HG02763 (cell line): ENCODE measurements around the gene KCNH3.

Source experiments
- ATAC-seq: cut with Tn5 transposase; IDR thresholded peaks from one replicate; pipeline ENCODE4 v1.9.1; 2021; ENCODE audit warnings: mild to moderate bottlenecking, moderate library complexity; ENCODE audit not compliant: unreplicated experiment

The KCNH3 gene

GRCh38 chr12:49543221-49543913, 4.5 kb downstream of the KCNH3 start:
- no peak for ATAC-seq

GRCh38 chr12:49543914-49544815, 5.3 kb downstream of the KCNH3 start:
- no peak for ATAC-seq

GRCh38 chr12:49545815-49546214, 7.0 kb downstream of the KCNH3 start:
- ATAC-seq: no peak

- ATAC-seq: no peak
Measured at GRCh38 chr12:49546481-49546880, 7.7 kb downstream of the KCNH3 start.

DNA sequence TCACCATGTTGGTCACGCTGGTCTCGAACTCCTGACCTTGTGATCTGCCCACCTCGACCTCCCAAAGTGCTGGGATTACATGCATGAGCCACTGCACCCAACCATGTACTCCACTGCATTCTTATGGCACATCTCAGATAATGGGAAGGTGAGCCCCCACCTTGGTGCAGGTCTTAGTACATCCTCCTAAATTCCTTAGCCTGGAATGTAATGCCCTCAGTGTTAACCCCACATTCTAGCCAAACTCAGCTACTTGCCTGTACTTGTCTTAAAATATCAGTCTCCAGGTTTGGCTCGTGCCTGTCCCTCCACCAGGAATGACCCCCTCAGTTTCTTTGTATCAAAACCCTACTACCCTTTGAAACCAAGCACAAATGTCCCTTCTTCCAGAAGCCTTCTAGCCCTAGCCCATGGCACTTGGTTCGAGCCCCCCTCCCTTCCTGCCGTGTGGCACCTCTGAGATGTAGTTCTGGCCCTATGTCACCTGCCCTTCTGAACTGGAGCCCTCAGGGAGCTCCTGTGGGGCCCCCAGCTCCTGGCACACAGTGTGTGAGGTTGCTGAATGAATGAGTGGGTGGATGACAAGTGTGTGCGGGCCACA, 8.4 kb downstream of the KCNH3 start:
- ATAC-seq: no peak

GRCh38 chr12:49548481-49548821, 9.6 kb downstream of the KCNH3 start:
- no peak for ATAC-seq

GRCh38 chr12:49548822-49549648, 10.2 kb downstream of the KCNH3 start:
- no peak for ATAC-seq

DNA sequence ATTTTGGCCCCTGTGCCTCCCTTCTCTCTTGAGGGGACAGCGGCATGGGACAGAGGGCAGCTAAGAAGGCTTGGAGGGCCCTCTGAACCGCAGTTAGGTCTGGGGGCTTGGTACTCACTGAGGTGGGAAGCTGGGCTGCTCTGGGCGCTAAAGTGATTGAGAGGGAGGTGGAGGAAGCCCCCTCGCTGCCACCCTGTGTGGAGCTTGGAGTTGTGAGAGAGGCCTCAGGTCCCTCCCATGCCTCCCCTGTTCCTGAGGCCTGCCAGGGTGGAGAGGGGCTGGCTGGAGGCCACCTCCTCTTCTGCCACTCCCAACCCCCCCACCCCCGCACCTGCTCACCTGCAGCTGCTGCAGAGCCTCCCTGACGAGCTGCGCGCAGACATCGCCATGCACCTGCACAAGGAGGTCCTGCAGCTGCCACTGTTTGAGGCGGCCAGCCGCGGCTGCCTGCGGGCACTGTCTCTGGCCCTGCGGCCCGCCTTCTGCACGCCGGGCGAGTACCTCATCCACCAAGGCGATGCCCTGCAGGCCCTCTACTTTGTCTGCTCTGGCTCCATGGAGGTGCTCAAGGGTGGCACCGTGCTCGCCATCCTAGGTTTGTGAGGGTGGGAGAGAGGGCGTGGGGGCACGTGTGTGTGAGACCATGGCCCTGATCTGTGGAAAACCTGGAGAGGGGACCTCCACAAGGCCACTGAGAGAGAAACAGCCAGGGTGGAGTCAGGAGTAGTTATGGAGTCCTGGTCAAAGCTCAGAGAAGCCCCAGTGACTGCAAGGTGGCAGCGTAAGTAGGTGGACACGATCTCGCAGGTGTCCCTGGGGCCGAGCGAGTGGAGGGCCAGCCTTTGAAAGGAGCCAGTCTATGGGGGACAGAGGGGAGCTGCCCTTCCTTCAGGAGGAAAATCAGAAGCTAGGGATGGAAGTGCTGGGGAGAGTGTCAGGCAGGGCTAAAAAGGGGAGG, 11.2 kb downstream of the KCNH3 start:
- no peak for ATAC-seq

DNA sequence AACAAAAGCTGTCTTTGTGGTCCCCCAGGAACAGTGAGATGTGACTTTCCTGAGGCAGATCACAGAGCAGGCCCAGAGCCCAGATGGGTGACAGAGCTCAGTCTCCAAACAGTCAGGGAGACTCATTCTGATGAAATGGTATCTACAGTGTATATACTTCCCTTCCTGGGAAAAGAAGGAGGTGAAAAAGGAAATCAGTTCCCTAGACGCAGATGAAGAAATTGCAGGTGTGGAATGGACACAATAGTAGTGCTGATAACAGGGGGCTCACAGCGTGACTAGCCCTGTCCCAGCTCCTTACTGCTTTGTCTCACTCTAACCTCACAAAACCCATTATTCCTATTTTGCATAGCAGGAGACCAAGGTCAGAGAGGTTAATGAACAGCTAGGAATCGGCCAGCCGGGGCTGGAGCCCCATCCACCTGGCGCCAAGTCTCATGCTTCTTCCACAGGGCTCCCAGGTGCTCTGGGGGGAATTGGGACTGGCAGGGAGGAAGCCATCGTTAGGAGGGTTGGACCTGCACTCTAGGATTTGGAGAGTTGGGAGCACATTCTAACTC, 11.9 kb downstream of the KCNH3 start:
- no peak for ATAC-seq

DNA sequence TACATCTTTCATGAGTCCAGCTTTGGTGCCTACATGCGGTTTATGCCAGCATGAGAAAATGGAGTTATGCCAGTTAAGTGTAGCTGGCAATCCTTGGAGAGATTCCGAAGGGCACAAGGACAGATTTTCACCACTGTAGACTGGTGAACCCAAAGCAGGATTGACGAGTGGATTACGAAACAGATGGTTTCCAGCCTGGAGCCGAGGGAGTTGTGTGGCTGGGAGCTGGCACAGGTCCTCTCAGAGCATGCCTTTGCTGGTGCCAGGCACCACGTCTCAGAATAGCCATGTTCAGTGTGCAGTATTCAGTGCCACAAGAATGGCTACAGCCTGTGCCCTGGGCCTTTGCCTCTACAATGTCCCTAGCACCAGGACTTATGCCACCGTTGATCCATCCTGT, 13.2 kb downstream of the KCNH3 start:
- ATAC-seq: no peak

DNA sequence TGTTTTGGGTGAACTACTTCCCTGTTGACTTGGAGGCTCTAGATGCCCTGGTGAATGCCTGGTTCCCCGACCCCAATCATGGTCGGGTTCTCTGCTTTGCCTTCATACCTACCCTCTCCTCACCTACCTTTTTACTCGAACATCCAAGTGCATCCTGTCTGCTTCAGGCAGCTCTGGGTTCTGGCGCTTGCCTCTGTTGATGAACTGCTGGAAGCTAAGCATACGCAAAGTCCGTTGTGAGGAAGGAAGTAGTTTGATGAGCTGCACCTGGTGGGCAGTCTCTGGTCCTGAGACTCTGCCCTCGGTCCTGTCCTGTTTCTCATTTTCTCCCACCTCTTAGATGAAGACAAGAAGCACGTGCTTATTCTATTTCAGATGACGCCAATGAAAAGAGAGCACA, 13.6 kb downstream of the KCNH3 start:
- no peak for ATAC-seq

GRCh38 chr12:49552899-49553298, 14.1 kb downstream of the KCNH3 start:
- no peak for ATAC-seq

DNA sequence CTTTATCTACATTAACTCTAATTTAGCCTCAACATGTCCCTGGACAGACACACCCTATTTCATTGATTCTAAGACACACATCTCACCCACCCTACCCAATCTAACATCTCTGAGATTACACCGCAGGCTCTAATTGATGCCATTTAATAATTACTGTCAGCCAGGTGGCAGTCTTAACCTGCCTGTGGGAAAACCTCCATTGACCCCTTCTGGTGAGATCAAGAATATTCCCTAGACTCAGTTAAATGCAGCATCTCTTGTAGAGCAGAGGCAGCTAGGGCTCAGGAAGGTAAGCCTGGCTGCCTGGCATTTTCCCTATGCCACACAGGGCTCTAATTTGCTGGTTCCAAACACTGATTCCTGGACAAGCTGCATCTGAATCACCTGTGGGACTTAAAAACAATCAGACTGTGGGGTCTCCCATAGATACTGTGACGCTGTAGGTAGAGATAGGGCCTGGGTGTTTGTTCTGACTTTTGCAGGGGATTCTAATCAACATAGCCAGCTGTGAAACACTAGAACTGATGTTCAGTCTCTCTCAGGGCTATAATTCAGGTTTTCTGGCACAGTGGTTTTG, 14.8 kb downstream of the KCNH3 start:
- no peak for ATAC-seq

DNA sequence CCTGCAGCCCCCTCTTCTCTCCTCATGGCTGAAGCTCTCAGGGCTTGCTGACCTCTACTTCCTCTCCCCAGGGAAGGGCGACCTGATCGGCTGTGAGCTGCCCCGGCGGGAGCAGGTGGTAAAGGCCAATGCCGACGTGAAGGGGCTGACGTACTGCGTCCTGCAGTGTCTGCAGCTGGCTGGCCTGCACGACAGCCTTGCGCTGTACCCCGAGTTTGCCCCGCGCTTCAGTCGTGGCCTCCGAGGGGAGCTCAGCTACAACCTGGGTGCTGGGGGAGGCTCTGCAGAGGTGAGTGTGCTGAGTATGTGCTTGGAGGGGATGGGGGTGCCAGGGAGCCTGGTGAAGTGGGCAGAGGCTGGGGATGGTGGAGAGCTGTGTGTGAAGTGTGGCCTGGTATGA, 15.4 kb downstream of the KCNH3 start:
- ATAC-seq: no peak

- ATAC-seq: no peak
Measured at GRCh38 chr12:49555631-49556390, 17.0 kb downstream of the KCNH3 start.

- ATAC-seq: no peak
Measured at GRCh38 chr12:49556391-49557186, 17.8 kb downstream of the KCNH3 start.

- no peak for ATAC-seq
Measured at GRCh38 chr12:49557187-49557916, 18.5 kb downstream of the KCNH3 start.
